ENCODE results near the gene CD79B.
"Not testable (repeated sequence)": the region's sequence is repeated elsewhere in the genome, so short reads cannot be mapped to it uniquely, and the experiment has no call there.

Gene CD79B

DNA sequence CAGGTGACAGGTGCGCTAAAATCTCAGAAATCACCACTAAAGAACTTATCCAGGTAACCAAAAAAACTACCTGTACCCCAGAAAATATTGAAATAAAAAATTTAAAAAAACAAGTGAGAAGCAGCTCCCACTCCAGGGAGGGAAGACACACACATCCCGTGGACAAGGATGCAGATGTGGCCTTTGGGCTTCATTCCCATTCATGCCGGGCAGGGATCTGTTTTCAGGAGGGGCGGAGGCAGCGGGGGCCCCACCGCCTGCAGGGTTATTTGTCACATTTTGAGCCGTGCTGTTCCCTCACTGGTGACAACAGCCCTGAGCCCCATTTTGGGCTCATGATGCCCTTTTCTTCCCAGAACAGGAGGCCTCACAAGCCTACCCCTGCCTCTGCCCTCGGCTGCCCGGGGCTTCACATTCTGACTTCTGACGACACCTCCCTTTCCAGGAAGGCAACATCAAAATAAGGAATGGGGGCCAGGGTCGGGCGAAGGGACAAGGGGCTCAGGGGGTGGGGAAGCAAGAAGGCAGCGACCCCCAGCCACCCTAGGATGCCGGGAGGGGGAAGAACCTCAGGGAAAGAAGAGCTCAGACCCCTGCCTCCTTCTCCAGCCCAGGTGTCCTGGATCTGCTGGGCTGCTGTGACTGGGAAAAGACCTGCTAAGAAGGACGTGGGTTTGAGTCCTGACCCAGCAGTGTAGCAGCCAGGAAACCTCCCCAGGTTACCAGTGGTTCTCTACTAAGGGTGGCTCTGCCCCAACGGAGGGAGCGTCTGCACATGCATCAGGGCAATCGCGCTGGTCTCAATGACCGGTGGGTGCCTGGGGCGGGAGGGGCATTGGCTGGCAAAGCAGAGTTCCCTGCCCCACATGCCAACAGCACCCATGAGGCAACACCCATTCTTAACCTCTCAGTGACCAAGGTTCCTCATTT is 2.3 kb upstream of the CD79B start:
- DNase-seq (ENCODE audit: extremely low read depth in 1 of 2, low read depth in 1 of 2): no peak

GRCh38 chr17:63933598-63933997 is 1.5 kb upstream of the CD79B start:
- DNase-seq (ENCODE audit: extremely low read depth in 1 of 2, low read depth in 1 of 2): no peak

DNA sequence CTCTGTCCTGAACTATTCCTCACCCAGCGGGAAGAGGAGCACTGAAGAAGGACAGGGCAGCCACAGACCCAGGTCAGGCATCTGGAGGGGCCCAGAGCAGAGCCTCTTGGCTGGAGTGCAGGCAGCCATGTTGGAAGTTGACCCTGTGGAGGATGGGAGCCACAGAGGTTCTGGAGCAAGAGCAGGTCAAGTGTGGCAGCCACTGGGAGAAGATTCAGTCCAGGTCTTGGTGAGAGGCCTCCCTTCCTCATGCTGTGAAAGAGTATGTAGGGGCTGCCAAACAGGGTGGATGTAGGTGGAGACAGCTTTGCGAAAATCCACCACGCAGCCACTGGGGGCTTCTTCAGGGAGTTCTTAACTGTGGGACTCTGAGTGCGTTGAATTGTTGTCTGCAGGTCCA is 590 bp upstream of the CD79B start:
- DNase-seq (ENCODE audit: extremely low read depth in 1 of 2, low read depth in 1 of 2): no peak

DNA sequence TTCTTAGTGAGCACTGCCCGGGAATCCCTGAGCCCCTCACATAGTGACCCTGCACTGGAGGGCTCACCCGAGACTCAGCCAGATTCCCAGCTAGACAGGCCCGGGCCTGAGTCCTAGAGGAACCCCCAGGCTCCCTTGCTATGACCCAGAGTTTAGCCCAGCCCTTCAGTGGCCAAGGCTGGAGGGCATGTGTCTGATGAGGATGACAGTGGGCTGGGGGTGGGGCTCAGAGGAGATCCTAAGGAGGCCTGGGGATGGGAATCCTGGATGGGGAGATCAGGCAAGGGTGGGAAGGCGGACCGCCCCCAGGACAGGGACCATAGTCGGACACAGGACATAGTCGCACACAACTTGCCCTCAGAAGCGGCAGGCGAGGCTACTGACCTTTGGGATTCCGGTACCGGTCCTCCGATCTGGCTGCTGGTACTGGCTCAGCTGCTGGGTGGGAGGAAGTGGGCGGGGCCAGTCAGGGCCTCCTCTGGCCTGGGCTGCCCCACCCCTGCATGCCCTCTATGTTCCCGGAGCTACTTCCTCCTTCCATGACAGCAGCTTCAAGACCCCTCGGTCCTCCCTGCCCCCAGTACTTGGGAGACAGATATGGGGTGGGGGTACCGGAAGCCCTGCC is 1.1 kb downstream of the CD79B start:
- DNase-seq (ENCODE audit: extremely low read depth in 1 of 2, low read depth in 1 of 2): peak in 1 of 2 donors; percentile 41

GRCh38 chr17:63929860-63930766 is 2.0 kb downstream of the CD79B start:
- no peak for DNase-seq (ENCODE audit: extremely low read depth in 1 of 2, low read depth in 1 of 2)

GRCh38 chr17:63928966-63929695 is 3.0 kb downstream of the CD79B start:
- DNase-seq (ENCODE audit: extremely low read depth in 1 of 2, low read depth in 1 of 2): no peak

DNA sequence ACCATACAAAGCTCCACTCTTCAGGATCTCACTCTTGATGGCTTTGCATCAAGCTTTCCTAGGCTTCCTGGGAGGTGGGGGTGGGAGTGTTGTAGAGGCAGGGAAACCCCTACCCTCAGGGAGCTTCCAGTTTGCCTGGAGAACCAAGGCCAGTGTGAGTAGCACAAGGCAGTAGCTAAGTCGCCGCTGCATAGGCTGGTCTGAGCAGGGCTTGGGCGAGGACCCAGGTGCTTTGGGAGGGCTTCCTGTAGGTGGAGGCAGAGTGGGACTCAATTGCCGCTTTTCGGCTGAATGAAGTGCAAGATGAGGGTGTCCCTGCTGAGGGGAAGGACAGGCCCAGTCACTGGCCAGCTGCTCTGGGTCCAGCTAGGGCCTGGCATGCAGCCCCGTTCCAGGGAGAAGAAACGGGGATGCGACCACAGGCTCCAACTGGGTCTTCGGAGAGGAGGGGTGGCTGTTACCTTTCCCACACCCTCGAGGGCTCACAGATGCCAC is 3.9 kb downstream of the CD79B start:
- no peak for DNase-seq (ENCODE audit: extremely low read depth in 1 of 2, low read depth in 1 of 2)

DNA sequence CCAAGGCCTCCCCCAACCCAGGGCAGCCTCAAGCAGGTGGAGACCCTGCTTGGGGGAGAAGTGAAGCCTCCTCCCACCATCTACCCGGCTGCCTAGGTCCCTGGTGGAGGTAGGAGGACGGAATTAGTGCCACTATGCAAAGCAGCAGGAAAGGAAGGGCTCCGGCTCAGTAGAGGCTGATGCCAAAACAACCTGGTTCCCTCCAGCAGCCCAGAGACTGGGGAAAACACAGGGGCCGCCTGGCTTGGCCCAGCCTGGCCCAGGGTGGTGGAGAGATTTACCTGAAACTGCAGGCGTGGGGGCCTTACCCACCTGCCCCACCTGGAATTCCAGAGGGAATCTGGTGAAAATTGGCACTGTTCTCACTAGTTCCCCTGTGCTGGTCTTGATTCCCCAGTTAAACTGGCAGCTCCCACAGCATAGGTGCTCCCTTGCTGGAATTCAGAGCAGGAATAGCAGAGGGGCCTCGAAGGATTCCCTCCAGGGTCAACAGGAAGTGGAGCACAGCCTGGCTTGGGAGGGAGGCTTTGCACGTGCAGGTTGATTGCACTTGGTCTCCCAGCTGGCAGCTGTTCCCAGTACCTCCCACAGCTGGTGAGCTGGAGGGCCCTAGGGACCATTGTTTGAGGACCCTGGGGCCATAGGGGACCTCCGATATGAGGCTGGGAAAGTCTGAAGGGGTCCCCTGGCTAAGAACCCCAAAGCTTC is 4.5 kb downstream of the CD79B start:
- DNase-seq (ENCODE audit: extremely low read depth in 1 of 2, low read depth in 1 of 2): no peak

DNA sequence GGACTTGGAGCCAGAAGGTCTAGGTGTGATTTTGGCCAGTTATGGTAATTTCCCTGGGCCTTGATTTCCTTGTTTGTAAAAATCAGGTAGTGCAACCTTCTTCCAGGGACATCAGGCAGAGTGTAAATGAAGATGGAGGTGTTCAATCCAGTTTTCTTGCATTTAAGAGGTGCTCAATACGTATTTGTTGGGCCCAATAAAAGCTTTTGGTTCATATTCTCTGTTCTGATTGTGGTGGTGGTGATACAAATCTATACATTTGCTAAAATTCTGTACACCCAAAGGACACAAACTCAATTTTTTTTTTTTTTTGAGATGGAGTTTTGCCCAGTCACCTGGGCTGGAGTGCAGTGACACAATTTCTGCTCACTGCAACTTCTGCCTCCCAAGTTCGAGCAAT is 6.0 kb downstream of the CD79B start:
- DNase-seq (ENCODE audit: extremely low read depth in 1 of 2, low read depth in 1 of 2): no peak

DNA sequence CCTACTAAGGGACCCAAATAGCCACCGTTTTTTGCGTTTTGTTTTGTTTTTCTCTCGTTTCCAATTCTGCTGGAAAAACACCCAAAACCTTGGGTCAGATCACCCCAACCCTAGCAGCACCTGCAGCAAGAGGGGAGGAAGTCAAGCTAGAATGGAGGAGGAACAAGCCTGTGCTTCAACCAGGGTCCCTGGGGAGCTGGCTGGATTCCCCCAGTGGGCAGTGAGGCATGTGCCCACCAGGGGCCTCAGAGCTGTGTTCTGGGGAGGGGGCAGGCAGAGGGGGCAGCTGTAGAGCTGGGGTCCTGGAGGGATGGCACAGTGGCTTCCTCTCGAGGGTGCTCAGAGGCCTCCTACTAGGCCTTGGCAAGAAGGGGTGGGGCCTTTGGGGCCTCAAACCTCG is 6.5 kb downstream of the CD79B start:
- DNase-seq (ENCODE audit: extremely low read depth in 1 of 2, low read depth in 1 of 2): no peak

DNA sequence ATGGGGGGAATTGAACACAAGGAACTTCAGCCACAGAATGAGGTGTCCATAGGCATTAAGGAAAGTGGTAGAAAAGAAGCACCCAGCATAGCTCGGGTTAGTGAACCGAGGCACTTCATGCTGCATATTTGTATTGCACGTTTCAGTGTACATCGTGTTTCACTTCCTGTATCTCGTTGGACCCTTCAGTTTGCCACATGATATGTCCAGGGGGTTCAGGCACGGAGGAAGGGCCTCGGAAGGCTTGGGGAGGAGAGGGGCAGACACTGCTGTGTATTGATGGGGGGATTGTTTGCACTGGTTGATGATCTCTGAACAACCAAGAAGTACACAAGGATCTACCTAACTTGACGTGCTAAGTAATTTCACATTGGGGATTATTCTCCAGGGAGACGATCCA is 9.7 kb downstream of the CD79B start:
- not testable (repeated sequence) for DNase-seq (ENCODE audit: extremely low read depth in 1 of 2, low read depth in 1 of 2)

GRCh38 chr17:63920779-63921178 is 11.4 kb downstream of the CD79B start:
- not testable (repeated sequence) for DNase-seq (ENCODE audit: extremely low read depth in 1 of 2, low read depth in 1 of 2)

DNA sequence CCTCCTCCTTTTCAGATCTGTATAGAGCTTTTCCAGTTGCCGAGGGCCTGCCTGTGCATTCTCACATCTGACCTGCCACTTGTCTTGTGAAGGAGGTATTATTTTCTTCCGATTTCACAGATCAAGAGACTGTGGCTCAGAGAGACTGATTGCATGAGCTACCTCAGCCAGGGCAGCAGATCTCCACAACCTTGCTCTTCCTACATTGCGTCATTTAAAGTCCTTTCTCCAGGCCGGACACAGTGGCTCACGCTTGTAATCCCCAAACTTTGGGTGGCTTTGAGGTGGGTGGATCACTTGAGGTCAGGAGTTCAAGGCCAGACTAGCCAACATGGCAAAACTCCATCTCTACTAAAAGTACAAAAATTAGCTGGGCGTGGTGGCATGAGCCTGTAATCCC is 12.1 kb downstream of the CD79B start:
- not testable (repeated sequence) for DNase-seq (ENCODE audit: extremely low read depth in 1 of 2, low read depth in 1 of 2)

DNA sequence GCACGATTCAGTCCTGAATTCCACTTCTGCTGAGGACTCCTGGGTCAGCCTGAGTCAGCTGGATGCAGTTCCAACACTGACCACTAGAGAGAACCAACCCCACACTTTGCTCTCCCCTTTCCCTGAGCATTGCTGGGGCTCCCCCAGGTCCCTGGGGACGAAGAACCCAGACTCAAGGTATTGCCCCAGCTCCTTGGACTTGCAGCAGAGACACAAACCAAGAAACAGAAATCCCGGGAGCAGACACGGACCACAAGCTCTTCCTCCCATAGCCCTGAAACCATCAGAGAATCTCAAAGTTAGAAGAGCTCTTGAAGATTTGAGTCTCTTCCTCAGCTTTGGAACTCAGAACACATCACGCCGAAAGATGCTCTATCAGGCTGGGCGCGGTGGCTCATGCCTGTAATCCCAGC is 12.8 kb downstream of the CD79B start:
- DNase-seq (ENCODE audit: extremely low read depth in 1 of 2, low read depth in 1 of 2): peak; percentile 42 to 44

DNA sequence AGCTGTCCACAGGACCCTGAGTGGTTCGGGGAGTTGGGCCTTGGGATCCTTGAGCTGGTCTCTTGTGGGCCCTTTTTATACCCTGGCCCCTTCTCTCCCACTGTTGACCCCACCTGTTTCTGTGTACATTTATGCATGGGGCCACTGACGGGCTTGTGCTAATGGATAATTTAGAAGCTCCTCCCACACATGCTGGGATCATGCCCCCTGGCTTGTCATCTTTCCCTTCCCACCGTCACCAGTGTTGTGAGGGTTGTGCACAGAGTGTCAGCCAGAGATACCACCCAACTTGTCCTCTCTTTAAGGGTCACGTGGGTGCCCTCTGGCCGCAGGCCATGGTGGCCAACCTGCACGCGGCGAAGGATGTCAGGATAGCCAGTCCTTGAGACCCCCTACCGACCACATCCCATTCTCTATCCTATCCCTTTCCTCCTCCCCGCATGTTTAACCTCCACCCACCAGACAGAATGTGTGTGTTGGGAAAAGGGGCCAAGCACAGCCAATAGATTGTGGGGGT is 13.3 kb downstream of the CD79B start, which contains the start of gene GH1:
Gene GH1 (minus strand): TSS at position 51 of the 517 bp plus-strand sequence. CDS start 63 bp downstream, outside the sequence.
- not testable (repeated sequence) for DNase-seq (ENCODE audit: extremely low read depth in 1 of 2, low read depth in 1 of 2)

GRCh38 chr17:63918305-63918704 is 13.8 kb downstream of the CD79B start:
- DNase-seq (ENCODE audit: extremely low read depth in 1 of 2, low read depth in 1 of 2): no peak

GRCh38 chr17:63917646-63918045 is 14.5 kb downstream of the CD79B start:
- DNase-seq (ENCODE audit: extremely low read depth in 1 of 2, low read depth in 1 of 2): no peak

- not testable (repeated sequence) for DNase-seq (ENCODE audit: extremely low read depth in 1 of 2, low read depth in 1 of 2)
These were observed 14.9 kb downstream of the CD79B start for GRCh38 chr17:63917206-63917605.

GRCh38 chr17:63916566-63917185 is 15.5 kb downstream of the CD79B start:
- DNase-seq (ENCODE audit: extremely low read depth in 1 of 2, low read depth in 1 of 2): no peak

All from activated CD8-positive, alpha-beta memory T cell treated with anti-CD3 and anti-CD28 coated beads for 1 hour (primary cell).